DMS153 treated with DMSO at 0.1 percent for 48 hours (cell line): ENCODE measurements around the gene RALGAPA2.

Experiments used
- DNase-seq: peaks from one replicate; lab custom pipeline; 2025; ENCODE audit not compliant: unreplicated experiment; lab: John Stamatoyannopoulos, UW

The RALGAPA2 gene

DNA sequence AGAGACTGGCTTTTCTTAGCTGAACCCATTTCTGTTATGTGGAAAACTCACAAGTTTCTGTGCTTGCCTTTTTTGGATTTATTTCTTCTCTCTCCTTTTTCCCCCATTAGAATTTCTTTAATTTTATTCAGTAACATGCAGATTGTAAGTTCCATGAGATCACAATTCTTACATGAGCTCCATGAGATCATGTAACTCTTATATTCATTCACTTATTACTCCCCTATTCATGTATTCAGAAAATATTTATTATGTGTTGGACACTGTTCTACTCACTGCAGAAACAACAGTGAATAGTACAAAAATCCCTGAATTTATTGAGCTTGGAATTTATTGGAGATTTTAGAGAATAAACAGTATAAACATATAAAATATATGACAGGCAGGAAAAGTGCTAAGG, 238.8 kb downstream of the RALGAPA2 start:
- no peak for DNase-seq

GRCh38 chr20:20472684-20473274, 239.7 kb downstream of the RALGAPA2 start:
- no peak for DNase-seq

GRCh38 chr20:20466341-20466879, 246.0 kb downstream of the RALGAPA2 start:
- peak; percentile 14 for DNase-seq

DNA sequence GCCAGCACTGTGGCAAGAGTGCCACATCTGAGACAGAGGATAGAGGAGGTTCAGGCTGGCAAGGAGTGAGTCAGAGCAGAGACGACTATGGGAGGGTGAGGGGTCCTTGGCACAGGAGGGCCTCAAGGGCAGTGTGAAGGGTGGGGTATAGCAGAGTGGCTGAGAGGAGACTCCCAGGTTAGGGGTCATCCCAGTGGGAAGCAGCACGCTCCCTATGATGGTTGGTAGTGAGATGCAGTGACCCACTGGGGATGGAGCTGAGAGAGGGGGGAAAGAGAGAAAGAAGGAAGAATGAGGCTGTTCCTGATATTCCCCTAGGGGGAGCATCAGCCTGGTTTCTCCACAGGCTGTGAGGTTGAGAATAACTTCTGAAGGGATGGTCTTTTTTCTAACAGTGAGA, 247.2 kb downstream of the RALGAPA2 start:
- DNase-seq = no peak

DNA sequence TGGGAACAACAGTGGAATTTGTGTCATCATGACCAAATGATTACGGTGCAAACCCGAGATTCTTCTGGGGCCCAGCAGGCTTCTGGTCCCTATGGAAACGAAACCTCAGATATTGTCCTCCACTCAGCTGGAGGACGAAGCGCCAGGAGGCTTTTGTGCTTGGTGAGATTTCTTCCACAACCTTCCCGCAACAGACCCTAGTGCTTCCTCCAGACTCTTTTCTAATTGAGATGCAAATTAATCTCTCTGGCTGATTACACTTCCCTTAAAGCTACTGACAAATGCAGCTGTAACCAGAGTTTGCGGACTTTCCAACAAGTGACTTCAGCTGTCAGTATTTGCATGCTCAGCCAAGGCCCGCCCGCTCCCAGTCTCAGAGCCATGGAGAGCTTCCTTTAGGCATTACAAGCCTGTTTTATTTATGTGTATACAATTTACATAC, 248.5 kb downstream of the RALGAPA2 start:
- DNase-seq = peak; percentile 41

GRCh38 chr20:20462185-20462584, 250.3 kb downstream of the RALGAPA2 start:
- no peak for DNase-seq

- DNase-seq = no peak
Measured at GRCh38 chr20:20461551-20461950, 250.9 kb downstream of the RALGAPA2 start.

DNA sequence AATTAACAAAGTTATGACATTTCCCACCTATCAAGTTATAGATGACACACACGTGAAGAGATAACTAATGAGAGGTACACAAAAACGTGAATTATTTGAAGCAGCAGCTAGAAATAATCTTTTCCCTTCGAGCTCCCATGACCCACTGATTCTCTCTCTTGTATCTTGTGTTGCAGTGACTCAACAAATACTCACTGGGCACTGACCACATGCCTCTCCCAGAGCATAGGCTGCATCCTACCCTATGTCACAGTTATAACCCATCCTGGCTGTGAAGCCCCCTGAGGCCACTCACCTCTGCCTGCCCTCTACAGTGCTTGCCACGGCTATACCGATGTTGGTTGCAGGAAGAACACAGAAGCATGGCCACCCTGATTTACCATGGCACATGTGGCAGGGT, 252.7 kb downstream of the RALGAPA2 start:
- DNase-seq = no peak

GRCh38 chr20:20457392-20458126, 254.9 kb downstream of the RALGAPA2 start:
- peak; percentile 58 for DNase-seq

GRCh38 chr20:20456741-20457140, 255.7 kb downstream of the RALGAPA2 start:
- DNase-seq = no peak

- DNase-seq = no peak
Measured at GRCh38 chr20:20455926-20456325, 256.5 kb downstream of the RALGAPA2 start.

- no peak for DNase-seq
Measured at GRCh38 chr20:20454850-20455627, 257.4 kb downstream of the RALGAPA2 start.

DNA sequence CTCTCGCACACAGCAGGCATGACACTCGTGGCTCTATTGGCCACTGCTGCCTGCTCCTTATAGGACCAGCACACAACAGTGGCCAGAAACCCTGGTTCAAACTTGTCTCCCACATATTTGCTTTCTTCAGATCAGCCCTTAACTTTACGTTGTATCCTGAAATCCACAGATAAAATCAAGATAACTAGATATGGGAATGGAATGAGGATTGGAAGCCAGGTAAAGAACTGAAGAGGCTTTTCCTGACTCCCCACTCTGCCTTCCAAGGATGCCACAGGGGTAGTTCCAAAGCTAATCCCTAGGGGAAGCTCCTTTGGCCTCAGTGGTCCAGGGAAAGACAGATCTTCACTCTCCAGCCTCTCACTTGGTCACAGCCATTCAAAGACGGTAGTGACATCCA, 258.1 kb downstream of the RALGAPA2 start:
- no peak for DNase-seq

DNA sequence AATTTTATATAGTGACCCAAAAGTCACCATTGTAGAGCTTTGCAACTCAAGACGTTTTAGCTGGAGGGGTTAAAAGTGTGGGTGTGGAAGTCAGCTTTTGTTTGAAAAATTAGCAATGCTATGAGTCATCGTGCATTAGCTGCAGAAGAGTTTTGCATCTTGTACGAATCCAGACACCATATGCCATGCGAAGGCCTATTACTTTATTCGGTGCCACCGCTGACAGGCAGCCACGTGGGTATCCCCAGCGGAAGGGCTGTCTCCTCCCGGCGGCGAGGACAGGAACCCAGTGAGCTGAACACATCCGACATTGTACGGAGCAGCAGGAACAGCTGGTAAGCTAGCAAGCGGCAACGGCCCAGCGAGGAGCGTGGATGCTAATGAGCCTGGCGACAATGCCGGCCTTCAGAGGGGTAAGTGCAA, 260.2 kb downstream of the RALGAPA2 start:
- DNase-seq = peak; percentile 68

GRCh38 chr20:20450521-20450920, 261.9 kb downstream of the RALGAPA2 start:
- DNase-seq = peak; percentile 59

DNA sequence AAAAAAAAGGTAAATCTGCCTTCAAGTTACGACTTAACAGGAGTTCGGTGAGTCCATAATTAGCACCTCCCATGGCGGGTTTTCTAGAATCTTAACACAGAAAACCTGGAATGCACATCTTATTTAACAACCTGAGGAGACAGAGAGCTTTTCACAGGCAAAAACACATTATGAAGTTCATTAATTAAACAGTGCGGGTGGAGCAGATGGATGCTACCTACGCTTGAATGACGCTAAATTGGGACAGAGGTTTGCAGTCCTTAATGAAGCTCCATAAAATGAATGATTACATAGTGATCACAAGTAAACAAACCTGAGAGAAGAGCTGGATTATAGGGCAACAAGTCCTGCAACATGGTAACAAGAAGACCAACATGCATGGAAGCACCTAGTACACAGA, 263.6 kb downstream of the RALGAPA2 start:
- DNase-seq = peak; percentile 62

GRCh38 chr20:20447196-20447595, 265.2 kb downstream of the RALGAPA2 start:
- no peak for DNase-seq

- DNase-seq = no peak
Measured at GRCh38 chr20:20446425-20447015, 265.9 kb downstream of the RALGAPA2 start.

DNA sequence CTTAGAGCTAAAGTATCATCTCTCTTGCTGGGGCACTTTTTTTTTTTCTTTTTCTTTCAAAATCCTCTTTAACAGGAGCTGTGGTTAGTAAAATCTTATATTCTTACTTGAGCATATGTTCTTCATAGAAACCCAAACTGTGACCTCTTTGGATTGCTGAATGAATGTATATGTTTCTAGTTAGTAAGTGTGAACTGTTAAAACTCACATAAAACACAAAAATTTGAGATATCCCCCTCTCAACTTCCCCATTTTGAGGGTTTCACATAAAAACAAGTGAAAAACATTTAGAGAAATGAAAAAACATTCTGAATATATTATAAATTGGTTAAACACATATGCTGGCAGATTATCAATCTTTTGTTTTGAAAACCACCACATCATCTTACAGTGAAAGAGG, 266.4 kb downstream of the RALGAPA2 start:
- no peak for DNase-seq

DNA sequence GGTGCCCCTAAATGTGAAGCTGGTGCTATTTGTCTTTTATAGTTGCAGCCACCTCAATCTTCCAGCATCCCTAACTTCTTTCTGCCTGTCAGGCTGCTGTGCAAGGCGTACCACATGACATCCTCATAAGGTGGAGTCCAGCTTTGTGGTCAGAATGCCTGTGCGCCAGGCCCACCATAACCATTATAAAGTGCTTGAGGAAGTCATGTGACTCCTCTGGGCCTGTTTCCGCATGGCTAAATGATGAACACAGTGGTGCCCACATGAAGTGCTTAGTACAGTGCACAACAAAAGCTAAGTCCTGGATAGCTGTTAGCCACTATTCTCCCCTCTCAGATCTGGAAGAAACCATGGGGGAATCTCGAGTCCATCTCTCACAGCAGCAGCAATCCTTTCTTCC, 268.9 kb downstream of the RALGAPA2 start:
- no peak for DNase-seq

DNA sequence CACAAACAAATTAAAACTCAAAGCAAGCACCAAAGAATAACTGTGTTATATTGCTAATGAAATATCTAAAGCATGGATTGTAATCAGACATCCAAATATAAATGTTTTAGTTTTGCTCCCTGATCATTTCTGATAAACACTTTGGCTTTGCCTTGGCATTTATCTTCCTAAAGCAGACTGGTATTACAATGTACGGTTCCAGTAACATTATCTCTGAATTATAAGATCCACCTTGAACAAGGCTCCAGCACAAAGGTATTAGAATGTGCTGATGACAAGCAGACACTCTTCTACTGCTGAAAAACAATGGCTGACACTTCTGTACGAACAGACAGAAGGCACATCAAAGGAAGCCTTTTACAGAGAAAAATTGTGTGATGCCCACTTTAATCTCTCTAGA, 270.0 kb downstream of the RALGAPA2 start:
- DNase-seq = no peak
